SKM-1 treated with dmso at 0.1 percent for 144 hours (cell line): Measurements from ENCODE around the gene AP4E1.
"Not testable (repeated sequence)": the region's sequence is repeated elsewhere in the genome, so short reads cannot be mapped to it uniquely, and the experiment has no call there.

Source experiments
- DNase-seq: peaks from one replicate; lab custom pipeline; 2025; ENCODE audit not compliant: unreplicated experiment; lab: John Stamatoyannopoulos, UW

The AP4E1 gene

DNA sequence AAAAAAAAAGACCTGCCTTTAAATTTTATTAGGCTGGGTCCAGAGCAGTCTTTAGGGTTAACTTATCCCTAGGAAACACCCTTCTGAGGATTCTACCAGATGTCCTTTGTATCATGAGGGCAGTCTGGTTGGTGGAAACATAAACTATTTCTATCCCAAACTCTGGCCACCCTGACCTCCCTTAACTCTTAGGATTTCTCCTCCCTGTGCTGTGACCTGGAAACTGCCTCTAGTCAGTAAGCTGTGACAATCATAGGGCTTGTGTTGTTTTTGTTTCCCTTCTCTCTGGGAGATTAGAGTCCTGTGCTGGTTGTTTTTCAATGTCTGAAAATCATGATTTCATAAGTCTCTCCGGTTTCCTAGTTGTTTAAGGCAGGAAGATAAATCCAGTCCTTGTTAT is 108.1 kb downstream of the AP4E1 start:
- DNase-seq: no peak

DNA sequence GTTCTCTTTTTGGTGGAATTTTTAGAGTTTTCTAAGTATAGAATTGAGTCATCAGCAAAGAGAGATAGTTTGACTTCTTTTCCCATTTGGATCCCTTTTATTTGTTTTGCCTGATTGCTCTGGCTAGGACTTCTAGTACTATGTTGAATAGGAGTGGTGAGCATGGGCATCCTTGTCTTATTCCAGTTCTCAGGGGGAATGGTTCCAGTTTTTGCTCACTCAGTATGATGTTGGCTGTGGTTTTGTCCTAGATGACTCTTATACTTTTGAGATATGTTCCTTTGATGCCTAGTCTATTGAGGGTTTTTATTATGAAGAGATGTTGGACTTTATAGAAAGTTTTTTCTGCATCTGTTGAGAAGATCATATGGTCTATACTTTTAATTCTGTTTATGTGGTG is 113.7 kb downstream of the AP4E1 start:
- no peak for DNase-seq

DNA sequence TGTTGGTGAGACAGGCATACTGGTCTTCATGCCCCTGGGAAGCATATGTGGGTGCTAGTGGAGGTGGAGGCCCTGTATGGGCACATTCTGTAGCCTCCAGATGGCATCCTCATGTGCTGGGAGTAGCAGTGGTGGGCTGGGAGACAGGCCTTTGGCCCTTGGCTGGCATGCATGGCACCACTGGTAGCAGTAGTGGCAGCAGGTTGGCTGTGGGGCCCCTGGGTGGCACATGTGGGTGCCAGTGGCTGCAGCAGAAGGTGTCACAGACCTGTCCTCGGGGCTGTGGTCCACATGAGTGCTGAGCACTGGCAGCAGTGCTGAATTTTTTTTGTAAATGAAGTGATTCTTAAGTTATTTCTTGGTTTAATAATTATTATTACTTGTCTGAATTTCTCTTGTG is 115.0 kb downstream of the AP4E1 start:
- no peak for DNase-seq

DNA sequence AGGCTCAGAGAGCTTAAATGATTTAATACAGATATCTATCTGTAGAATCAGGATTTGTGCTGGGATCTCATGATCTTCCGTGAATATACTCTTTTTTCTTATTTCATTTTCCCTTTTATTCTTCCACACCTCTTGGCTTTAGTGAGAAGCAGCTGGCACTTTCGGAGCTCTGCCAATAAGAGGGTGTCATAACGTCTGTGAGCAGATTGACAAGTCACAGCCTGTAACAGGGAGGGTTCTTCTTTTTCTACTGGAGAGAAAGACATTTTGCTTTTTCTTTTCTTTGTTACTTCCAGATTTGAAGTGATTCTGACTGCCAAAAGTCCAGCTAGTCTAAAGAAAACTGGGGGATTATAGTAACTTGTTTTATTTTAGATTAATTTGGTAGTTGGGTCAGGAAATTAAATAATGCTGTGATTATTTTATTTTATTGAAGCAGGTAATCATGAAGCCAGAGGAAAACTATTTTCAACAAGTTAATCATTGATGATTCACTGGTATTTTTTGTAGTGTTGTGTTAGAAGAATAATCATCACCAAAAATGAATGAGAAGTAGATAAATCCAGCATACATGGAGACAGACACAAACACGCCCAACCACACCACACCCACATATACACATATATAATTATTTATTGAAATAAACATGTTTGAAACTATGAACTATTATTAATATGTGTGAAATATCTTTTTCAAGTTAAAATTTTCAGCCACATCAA is 116.4 kb downstream of the AP4E1 start:
- no peak for DNase-seq

DNA sequence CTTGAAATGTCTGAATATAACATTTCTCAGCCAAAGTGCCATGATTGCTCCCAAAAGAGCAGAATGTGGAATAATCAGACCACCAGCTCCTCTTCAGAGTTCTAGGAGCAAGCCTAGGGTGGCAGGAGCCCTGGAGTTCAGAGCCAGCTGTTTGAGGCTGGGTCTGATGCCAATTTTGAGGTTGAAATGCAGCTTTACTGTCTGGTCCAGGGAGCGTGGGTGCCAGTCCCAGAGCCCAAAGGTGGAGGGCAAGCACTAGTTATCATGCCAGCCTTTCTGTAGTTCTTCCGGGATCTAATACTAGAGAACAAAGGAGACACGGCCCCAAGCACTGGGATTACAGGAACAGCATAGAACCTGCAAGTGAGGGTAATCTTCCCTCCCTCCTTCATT is 117.0 kb downstream of the AP4E1 start:
- DNase-seq: no peak

DNA sequence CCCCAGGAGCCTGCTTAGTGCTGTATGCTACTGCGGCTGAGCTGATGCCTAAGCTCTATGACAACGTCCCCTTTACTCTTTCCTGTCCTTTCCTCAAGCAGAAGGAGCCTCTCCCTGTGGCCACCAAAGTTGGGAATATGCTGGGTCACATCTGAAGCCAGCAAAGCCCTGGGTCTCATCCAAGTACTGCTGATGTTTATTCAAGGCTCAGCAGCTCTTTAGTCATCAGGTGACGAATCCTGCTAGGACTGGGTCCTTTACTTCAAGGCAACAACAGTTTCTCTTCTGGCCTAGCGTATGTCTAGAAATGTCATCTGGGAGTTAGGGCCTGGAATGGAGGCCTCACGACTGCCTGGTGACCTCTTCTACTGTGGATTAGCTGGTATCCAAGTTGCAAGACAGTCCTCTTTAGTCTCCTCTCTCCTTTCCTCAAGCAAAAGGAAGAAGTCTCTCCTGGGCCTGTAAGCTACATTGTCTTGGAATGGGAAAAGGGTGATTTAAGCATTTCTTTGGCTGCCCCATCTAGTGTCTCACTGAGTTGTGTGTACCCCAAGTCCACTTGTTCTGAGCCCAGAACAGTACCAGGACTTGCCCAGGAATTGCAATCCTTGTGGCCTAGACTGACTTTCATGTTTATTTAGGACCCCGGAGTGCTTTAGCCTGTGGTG is 122.3 kb downstream of the AP4E1 start:
- no peak for DNase-seq

DNA sequence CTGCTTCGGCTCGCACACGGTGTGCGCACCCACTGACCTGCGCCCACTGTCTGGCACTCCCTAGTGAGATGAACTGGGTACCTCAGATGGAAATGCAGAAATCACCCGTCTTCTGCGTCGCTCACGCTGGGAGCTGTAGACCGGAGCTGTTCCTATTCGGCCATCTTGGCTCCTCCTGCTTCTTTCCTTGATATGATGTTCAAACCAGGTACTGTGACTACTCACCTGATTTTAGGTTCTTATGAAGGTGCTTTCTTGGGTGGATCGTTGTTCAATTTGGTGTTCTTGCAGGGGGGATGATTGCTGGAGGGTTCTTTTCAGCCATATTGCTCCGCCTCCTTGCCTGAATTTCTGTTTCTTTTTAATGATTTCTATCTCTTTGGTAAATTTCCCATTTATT is 129.0 kb downstream of the AP4E1 start:
- not testable (repeated sequence) for DNase-seq

DNA sequence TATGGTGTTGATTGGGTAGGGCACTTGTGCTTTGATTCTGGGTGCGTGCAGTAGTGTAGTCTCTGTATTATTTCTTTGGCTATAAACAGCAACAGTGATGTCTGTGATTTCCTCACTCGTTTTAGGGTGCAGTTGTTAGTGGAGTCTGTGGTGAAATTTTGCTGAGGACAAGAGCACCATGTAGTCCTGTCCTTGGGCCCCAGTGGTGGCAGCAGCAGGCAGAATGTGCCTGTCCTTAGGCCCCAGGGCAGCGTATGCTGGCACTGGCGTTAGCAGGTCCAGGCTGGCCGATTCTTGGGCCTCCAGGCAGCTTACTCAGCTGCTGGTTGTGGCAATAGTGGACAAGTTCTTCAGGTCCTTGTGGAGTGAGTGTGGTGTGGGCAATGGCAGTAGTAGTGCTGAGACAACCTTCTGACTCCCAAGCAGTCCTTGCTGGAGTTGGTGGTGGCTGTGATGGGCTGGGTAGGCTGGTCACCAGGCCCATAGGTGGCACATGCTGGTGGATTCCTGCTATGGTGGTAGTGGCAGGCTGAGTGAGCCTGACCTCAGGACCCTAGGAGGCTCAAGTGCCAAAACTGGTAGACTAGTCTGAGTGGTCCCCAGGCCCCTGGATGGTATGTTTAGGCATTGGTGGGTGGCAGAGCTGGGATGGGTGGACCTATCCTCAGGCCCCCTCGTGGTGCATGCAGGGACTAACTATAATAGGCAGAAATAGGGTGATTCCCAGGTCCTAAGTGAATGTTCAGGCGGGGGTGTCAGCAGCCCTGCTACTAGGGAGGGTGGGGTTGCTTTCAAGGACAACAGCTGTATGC is 129.9 kb downstream of the AP4E1 start:
- no peak for DNase-seq

DNA sequence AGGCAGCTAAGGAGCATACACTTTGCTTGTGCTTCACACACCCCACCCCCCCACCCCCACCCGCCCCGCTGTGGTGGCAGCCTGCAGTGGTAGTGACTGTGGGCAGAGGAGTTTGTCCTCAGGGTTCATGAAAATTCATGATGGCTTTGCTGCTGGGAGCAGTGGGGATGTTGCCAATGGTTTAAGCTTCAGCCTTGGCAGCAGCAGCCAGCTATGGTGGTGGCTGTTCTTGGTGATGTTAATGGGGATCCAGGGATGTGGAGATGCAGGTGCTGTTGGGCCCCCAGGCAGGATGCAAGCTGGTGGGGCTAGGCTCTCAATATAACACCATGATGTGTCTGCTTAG is 130.5 kb downstream of the AP4E1 start:
- no peak for DNase-seq

DNA sequence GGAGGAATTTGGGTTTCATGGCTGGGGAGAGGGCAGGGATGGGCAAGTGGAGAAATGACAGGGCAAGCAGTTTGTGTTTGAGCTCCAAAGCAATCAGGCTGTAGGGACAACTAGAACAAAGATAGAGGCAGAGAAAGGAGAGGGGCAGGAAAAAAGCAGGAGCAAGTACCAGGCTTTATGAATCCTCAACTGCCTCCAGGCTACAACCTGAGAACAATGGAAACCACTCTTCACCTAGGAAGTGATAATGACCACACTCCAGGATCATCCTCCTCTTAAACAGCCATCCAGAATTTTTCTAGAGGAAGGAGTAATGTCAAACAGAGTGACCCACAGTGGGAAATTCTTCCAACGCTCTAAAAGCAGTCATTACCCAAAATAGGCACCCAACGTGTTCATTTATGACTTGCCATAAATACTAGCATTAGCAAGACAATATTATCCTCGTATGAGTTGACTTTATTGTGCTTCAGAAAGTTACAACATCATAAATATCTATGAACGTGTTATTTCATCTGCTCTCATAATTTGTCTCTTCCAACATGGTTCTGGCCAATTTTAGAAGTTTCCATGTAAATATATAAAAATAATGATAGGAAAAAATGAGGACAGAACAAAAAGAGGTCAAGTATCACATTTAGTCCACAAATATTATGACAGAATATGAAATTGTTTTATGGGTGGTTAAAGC is 135.7 kb downstream of the AP4E1 start:
- DNase-seq: no peak

DNA sequence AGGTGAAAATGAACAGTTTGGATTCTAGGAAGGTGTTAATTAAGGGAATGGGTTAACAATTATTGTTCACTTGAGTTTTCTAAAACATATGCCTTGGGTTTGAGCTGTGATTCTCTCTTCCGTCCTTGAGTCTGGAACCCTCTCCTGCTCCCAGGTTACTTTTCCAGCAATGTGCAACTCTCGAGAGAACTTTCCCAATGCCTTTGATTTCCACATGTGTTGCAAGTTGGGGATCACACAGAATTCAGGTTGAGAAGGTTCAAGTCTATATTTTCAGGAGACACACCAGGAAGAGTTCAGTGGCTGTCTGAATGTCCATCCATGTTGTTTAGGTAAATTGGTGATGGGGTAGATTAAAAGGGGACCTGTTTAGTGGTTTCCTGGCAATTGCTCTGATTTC is 137.5 kb downstream of the AP4E1 start:
- DNase-seq: no peak

DNA sequence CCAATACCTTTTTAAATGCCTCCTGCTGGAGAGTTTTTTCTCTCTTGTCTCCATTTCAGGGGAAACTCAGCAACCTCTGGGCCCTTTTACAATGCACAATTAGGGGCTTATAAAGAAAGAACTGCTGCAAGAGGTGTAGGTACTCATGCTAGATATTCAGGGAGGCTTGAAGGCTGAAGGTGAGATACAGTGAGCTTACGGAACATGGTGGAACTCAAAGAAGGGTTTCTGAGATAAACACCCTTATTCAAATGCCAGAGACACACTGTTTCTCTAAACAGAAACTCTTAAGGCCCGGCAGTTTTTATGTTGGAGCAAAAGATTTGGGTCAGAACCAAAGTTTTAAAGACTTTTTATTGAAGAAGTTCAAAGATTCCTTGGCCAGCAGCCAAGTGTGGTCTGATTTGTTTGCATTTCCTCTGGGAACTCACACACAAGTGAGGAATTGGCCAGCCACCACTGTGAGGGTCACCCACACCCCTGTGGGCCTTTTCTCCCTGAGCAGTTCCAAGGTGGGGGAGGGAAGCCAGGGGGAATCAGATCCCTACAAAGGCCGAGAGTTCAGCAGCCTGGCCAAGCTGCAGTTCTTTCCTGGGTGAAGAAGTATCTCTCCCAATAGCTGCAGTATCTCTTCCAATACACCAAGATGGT is 138.4 kb downstream of the AP4E1 start:
- DNase-seq: no peak

DNA sequence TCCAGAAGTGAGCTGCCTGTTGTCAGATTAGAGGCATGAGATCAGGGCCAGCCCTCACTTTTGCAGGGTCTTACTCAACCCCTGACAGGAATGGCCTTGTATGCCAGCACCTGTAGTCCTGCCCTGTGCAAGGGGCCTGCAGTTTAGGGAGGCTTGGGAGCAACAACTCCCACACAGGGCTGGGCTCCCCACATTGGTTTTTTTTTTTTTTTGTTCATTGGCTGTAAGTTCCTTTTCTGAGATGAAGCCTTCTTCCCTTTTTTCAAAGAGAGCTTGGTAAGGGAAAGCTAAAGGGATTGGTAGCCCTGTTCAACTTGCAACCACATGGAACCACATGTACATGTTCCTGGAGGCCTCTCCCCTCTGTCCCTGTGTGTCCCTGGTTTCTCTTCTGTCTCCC is 139.8 kb downstream of the AP4E1 start:
- peak; percentile 71 for DNase-seq

DNA sequence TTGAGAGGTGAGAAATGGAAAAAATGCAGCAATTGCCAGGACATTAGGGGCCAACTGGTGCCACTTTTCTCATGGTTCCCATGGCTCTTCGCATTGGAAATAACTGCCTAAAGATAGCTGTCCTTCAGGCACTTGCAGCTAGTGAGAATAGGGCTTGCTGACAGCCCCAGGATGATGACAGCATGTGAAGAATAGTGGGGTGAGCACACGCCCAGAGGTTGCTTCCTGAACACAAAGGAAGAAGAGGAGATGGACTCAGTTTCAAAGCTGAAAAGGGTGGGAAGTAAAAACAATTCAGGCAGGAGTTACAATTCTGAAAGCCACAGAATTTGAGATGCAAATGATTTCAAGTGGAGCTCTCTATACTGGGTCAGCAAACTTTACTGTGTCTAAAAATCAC is 140.6 kb downstream of the AP4E1 start:
- DNase-seq: no peak

DNA sequence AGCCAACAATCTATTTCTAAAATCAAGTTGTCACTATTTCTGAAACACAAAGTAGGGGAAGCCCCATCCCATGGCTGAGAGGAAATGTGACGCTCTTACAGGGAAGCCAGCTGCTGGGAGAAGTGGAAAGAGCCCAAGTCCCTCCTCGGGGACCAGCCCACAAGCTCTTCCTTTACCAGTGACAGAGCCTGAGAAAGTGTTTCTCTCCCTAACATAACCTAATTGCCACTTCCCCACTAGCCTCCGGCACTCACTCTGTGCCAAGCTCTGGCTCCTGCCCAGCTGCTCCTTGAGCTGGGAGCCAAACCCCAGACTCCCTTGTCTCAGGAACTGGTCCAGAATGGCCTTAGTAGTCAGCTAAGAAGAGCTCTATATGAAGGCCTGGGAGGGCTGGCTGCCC is 143.3 kb downstream of the AP4E1 start:
- no peak for DNase-seq

DNA sequence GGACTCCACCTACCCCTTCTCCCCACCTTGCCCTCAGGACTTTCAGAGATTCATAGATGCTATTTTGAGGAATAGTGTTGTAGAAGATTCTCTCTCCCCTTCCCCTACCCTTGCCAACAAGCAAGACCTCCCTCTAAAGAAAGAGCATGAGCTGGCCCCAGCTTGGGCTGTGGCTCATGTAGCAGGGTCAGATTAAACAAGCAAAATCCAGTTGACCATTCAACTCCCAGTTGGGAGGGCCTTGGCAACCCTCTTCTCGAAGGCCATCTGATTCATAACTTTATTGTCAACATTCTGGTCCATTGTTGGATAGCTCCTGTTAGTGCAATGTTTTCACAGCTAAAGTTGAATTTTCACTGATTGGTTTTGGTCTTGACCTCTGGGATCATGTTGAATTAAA is 145.1 kb downstream of the AP4E1 start:
- DNase-seq: no peak

DNA sequence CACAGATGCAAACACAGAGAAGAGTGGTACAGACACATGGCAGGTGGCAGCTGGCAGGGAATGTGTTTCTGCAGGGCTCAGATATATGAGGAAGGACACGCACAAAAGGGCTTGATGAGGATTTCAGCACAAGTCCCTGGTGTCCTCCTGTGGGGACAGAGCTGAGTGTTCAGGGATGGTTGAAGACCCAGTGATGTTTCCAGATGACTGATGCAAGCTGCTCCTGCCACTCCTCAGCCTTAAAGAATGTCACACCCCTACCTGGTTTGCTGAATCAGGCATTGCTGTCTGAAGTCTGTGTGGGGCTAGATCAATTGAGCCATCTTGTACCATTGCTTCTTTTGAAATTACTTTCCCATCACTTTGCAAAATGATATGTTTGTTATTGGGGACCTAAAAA is 146.1 kb downstream of the AP4E1 start:
- no peak for DNase-seq
